NK-92 treated with Interleukin-12 subunit alpha and Interleukin-12 subunit beta, amount 100 ng/mL, for 24 hours (cell line): ENCODE measurements around the gene PADI1.

Experiments
- DNase-seq: peaks from one replicate; lab custom pipeline; 2025; lab: John Stamatoyannopoulos, UW

PADI1 gene

DNA sequence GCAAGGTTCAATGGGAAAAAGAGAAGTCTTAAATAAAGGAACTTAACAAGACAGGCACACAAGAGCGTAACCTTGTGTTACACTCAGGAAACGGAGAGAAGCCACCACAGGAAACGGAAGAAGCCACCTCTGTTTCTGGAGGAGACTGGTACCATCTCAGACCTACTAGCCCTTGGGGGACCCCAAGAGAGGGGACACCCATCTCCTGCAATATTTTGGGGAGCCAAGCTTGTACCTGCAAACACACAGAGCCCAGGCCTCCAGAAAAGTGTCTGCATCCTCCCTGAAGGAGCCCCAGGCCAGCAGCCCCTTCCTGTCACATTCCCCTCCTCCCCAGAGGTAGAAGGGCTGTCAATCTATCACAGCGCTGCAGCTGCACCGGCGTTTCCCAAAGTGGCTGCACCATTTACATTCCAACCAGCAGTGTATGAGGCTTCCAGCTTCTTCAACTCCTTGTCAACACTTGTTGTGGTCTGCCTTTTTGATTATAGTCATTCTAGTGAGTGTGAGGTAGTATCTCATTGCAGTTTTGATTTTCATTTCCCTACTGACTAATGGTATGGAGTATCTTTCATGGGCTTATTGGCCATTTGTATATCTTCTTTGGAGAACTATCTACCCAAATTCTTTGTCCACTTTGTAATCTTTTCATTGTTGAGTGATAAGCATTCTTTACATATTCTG is 23.0 kb upstream of the PADI1 start:
- DNase-seq: no peak

DNA sequence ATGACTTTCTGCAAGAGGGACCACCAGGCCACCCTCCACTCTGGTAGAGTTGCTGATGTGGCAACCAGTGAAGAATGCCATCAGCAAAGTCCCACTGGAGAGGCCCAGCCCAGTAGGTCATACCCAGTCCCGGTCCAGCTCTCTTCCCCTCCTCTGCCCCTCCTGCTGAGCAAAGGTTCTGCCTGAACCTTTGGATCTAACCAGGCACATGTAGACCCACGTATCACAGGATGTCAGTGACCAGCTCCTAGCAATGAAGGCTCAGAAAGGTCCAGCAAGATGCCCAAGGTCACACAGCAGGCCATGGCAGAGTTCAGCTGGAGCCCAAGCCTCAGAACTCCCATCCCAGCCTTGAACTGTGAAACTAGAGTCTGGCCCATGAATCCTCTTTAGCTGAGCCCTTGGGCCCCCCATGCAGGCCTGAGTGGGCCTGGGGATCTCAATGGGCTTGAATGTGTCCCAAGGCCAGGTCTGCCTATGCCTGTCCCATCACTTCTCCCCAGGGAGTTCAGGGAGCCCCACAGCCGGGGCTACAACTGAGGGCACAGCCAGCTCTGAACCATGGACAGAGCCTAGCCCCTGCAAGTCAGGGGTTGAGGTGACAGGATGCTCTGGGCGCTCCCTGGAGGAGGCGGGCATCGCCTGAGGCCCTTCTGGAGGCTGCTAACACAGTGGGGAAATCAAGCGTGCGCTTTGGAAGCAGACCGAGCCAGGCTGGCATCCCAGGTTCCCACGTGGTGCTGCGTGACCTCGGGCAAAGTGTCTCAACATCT is 21.4 kb upstream of the PADI1 start:
- DNase-seq: no peak

DNA sequence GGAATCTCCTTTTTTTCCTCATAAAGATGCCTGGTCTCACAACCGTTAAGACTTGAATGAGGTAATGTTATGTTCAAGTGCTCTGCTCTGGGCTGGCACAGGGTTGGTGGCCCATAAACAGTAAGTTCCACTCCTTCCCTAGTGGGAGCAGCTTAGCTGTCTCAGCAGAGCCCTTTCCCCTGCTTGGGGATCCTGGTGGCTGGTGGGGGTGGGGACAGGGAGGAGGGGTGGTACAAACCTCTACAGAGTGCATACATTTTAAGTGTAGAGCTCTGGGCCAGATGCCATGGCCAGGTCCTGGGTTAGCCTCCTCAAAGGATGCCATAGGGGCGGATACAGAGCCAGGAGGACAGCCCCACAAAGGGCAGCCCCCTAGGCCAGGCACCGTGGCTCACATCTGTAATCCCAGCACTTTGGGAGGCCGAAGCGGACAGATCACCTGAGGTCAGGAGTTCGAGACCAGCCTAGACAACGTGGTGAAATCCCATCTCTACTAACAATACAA is 20.7 kb upstream of the PADI1 start:
- DNase-seq: no peak

DNA sequence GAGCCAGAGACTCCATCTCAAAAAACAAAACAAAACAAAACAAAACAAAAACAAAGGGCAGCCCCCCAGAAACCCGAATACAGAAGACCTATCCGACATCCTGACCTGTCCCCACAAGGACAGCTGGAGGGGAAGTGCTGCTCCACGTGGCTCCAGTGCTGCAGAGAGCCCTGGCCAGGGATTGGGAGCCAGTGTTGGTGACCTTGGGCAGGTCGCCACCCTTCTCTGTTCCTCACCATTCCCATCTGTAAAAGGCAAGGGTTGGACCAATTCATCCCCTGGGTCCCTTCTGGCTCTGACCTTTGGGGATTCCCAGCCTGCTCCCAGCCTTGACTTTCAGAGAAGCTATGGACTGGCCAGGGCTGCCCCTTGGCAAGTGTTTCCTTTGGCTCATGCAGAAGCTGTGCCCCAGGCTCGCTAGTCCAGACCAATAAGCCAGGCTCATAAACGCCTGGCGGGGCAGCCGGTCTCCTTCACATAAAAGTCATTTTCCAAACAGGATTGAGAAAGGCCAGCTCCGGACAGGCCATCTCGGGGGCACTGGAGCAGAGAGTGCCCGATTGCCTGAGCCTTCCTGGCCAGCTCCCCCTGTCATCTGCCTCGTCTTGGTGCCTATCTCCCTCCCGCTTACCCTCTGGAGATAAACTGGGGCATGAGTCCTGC is 20.0 kb upstream of the PADI1 start:
- DNase-seq: no peak

DNA sequence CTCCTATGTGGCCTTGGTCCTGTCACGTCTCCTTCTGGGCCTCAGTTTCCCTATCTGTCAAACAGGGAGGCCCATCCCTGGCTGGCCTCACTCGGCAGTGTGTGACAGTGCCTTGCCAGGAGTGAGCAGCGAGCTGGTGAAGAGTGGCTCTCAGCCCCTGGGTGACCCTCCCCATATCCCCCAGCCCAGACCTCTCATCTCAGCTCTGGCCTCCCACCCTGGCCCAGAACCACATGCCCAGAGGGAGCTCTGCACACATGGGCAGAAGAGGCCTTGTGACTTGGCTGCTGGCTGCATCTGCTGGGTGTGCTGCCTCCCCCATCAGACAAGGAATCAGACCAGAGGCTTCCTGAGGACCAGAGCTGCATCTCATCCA is 19.5 kb upstream of the PADI1 start:
- no peak for DNase-seq

DNA sequence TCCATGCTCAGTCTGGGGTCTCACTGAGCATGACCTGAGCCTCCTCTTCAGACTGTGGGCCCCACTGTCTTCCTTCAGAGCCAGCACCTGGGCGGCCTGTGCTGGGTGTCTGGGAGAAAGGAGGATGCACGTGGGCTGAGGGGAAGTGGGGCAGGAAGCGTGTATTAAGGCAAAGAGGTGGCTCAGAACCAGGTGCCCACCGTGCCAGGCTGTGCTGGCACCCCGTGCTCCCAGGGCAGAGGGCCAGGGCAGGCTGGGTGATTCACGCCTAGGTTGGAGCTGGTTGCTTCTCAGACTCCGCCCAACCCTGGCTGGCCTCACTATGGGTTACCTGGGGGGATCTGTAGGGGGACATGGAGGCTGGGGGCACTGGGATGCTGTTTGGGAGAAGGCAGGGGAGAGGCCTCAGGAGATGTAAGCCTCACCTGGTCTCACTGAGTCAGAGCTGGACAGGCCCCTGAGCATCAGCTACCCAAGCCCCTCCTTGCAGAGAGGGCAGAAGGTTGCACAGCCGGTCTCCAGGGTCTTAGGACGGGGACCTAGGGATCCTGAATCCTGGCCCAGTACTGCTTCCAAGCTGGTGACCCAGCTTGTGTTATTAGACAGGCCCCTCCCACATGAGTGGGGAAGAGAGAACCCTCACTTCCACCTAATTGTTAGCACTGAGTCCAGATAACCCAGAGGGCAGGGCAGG is 18.6 kb upstream of the PADI1 start:
- DNase-seq: no peak

GRCh38 chr1:17187051-17187450 is 17.9 kb upstream of the PADI1 start:
- no peak for DNase-seq

DNA sequence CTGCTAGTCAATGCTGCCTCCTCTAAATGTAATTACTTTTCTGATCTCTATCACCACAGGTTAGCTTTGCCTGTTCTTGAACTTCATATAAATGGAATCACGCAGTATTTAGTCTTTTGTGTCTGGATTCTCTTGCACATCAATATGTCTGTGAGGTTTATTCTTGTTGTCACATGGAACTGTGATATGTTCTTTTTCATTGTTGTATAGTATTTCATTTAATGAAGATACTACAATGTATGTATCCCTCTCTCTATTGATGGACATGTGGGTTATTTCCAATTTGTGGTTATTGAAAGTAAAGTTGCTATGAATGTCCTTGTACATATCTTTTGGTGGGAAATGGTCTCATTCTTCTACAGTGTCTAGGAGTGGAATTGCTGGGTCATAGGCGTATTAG is 16.7 kb upstream of the PADI1 start:
- DNase-seq: no peak

DNA sequence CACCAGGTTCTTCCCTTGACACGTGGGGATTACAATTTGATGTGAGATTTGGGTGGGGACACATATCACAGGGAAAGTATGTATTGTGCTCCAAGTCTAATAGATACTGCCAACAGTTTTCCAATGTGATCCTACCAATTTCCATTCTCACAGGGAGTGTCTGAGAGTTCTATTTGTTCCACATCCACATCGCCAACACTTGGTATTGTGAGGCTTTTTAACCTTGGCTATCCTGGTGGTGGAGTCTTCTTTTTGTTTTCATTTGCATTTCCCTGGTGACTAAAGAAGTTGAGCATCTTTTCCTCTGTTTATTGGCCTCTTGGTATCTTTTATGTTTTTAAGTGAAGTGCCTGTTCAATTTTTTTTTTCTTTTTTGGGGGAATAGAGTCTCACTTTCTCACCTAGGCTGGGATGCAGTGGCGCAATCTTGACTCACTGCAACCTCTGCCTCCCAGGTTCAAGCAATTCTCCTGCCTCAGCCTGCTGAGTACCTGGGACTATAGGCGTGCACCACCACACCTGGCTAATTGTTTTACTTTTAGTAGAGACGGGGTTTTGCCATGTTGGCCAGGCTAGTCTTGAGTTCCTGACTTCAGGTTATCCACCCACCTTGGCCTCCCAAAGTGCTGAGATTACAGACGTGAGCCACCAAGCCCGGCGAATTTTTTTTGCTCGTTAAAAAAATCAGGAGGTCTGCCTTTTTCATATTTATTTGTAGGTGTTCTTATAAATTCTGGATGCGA is 15.9 kb upstream of the PADI1 start:
- DNase-seq: no peak

GRCh38 chr1:17189632-17189990 is 15.3 kb upstream of the PADI1 start:
- no peak for DNase-seq

- DNase-seq: no peak
Observed at GRCh38 chr1:17190010-17190995, 14.6 kb upstream of the PADI1 start.

DNA sequence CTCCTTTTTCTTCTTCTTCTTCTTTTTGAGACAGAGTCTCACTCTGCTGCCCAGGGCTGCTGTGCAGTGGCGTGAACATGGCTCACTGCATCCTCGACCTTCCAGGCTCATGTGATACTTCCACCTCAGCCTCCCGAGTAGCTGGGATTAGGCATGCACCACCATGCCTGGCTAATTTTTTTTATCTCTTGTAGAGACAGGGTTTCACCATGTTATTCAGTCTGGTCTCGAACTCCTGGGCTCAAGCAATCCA is 13.0 kb upstream of the PADI1 start:
- no peak for DNase-seq

DNA sequence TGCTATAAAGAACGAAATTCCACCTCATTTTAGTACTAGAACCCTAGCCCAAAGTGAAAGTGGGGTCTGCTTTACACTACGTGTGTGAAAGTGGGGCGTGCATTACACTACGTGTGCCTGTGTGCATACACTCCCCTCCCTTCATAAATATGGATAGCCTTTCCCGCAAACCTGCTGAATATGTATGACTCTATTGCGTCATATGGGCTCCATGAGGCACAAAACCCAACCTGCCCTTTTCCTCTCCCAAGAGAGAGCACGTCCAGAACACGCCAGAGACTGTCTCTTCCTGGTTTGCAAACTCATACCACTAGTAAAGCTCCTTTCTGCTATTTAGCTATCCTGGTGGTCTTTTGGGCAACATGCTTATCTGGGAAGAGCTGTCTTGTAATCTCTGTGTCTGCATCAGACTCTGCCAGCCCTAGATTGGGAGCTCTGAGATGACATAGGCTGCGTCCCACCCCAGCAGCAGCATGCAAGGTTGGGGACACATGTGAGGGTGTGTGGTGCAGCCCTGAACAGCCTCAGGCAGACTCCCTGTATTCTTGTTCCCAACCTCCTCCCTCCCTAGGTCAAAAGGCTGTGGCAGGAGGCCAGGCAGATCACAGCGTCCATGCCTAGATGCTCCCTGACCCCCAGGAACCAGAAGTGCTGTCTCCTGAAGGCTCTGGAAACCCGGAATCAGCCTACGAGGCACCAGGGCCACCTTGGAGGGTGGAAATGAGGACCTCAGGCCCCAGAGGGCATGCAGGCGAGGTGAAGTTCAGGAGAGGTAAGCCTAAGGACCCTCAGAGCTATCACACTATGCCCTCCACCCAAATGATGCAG is 12.3 kb upstream of the PADI1 start:
- DNase-seq: no peak

DNA sequence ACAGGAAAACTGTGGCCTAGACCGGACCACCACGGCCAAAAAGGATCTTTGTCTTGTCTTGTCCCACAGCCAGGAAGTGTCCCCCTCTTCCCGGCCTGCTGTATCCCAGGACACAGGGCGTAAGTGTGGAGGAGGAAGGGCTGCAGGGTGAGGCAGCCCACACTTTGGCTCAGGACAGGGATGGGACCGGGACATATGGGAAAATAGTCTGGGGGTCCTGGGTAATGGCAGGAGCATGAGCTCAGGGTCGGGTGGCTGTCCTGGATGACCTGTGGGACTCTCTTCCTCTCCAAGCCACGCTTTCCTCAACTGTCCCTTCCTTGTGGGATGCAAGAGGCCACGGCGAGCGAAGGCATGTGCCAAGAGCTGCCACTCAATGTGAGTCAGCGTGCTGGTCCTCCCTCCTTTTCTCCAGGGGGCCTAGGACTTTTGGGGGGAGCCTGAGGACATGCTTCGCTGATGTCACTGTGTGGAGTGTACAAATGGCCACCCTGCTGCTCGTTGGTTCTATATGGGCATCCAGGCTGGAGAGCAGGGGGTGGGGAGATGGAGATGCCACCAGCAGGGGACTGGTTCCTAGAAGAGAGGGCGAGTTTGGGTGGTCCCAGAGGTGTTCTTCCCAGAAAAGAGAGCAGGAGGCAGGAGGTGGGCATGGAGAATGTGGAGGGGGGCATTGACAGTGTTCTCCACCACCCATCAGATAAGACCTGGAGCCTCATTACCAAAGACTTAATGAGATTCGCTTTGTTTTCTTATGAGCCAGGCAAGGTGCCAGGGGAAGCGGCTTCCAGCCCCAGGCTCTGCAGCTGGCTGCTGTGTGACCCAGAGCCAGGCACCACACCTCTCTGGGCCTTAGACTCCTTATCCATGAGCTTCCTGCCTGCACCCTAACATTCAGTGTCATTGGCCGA is 11.5 kb upstream of the PADI1 start:
- no peak for DNase-seq

- no peak for DNase-seq
Observed at GRCh38 chr1:17194133-17194475, 10.8 kb upstream of the PADI1 start.

DNA sequence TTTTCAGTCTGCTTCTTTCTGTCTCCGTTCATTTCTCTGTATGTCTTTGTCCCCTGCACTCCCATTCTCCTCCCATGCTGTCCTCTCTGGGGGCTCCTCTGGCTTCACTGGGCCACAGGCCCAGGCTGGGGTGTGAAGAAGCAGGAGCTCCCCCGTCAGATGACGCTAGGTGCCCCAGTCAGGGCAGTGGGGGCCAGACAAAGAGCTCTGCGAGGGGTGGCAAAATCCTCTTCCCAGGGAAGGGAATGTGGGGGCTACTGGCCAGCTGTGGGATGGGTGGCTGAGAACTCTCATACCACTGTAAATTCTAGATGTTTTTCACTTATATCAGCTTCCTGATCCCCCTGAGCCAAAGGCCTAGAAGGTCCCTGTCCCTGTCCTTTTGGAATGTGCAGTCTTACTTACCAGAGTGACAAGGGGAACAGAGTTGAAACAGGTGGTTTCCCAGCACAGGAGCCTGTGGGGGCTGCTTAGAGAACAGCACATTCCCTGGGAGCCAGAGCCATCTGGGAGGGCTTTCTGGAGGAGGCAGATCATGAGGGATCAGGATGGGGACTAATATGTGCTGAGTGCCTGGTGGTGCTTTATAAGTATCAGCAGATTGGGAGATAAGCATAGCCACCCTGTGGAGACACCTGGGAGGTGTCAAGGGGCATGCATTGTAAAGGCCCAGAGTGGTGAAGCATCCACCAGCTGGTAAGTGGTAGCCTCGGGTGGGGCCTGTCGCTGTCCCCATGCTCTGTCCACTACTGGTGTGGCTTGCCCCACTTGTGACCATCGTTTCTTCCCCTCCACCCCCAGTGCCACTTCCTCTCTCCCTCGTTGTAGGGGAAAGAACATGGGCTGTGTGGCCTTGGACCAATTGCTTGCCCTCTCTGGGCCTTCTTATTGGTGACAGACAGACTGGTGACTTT is 10.1 kb upstream of the PADI1 start:
- no peak for DNase-seq

DNA sequence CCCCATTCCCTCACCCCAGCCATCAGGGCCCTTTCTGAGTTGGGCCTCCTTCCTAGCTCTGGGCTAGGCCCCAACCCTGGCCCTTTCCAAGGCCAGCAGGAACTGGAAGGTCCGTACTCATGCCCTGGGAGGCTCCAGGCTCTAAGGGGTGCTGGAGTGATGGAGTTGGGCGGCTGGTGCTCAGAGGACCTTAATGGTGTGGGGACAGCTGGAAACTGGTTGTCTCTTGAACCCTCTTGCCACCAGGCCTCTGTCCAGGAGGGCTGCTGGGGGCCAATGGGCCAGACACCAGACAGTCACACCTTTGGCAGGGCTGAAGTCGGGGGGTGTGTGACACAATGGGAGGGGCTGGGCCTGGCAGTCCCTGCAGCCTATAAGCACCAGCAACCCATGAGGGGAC is 9.2 kb upstream of the PADI1 start:
- no peak for DNase-seq
